OCI-LY1 (cell line): ENCODE measurements around the gene HENMT1.
"Not testable (repeated sequence)": the region's sequence is repeated elsewhere in the genome, so short reads cannot be mapped to it uniquely, and the experiment has no call there.

Source experiments
- CTCF ChIP-seq: fragments of 200-600 bp; sonication (generic), shearing (Covaris generic); IDR thresholded peaks from 2 replicates; pipeline ENCODE4 v1.5.1; 2017; ENCODE audit warnings: mild to moderate bottlenecking, antibody characterized with exemption, low read length, moderate library complexity, mixed read lengths
- EZH2 ChIP-seq: fragments of 200-600 bp; sonication (generic), shearing (Covaris generic); IDR thresholded peaks from 2 replicates; pipeline ENCODE4 v1.8.0; 2017; ENCODE audit warnings: borderline replicate concordance, mixed run types, mild to moderate bottlenecking, antibody characterized with exemption, low read length, moderate library complexity, mixed read lengths

GRCh38 chr1:108702109-108702508, 41.2 kb upstream of the HENMT1 start:
- TF ChIP-seq CTCF, EZH2: not testable (repeated sequence)
